ENCODE measurements around the gene PAM. TPM values are rescaled to one million over a fixed set of nuclear protein-coding genes. Genes with fewer than 3 reads are reported as not detected.

The PAM gene
- total and polyA plus RNA-seq, 3 donors from 2014 or later = 65.5 to 92.5 (median 77.5) TPM

DNA sequence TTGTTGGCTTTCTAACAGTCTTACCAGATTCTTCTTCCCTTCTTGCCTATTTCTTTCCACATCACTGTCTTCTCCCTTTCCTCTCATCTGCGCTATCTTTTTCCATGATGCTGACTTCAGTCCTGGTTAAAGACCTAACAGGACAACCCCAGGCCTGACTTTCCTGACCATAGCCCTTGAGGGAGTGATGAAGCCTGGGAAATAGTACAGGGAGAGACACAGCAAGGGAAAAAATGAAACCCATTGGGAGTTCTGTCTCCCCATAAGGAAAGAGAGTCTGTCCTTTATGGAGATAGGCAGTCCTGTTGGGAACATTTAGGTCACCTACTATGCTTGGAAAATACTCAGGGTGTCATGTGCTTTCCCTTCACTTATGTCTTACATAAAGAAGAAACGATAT, 272.2 kb downstream of the PAM start:
- H3K27me3 ChIP-seq = no peaks in the 10 kb centered on the region
- no peaks in the 10 kb centered on the region for H3K36me3 ChIP-seq (ENCODE audit: low read depth, missing control alignments)
- no peaks in the 10 kb centered on the region for H3K9me3 ChIP-seq
- no peak for DNase-seq
- WGBS, 2 donors = 54 to 63% methylated on average over 2 of the region's 2 CpGs
- no peak overlapping the region for H3K27ac ChIP-seq
- H3K4me1 ChIP-seq = no peaks in the 10 kb centered on the region
- no peak for TF ChIP-seq POLR2A (IDR thresholded peaks at IDR 0.05)
- TF ChIP-seq, protein P1, sequence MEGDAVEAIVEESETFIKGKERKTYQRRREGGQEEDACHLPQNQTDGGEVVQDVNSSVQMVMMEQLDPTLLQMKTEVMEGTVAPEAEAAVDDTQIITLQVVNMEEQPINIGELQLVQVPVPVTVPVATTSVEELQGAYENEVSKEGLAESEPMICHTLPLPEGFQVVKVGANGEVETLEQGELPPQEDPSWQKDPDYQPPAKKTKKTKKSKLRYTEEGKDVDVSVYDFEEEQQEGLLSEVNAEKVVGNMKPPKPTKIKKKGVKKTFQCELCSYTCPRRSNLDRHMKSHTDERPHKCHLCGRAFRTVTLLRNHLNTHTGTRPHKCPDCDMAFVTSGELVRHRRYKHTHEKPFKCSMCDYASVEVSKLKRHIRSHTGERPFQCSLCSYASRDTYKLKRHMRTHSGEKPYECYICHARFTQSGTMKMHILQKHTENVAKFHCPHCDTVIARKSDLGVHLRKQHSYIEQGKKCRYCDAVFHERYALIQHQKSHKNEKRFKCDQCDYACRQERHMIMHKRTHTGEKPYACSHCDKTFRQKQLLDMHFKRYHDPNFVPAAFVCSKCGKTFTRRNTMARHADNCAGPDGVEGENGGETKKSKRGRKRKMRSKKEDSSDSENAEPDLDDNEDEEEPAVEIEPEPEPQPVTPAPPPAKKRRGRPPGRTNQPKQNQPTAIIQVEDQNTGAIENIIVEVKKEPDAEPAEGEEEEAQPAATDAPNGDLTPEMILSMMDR (IDR thresholded peaks at IDR 0.05) = no peak
- no peak overlapping the region for H3K4me3 ChIP-seq
- intact Hi-C loops (cut with DNase I; ENCODE audit: low total_unique reads) = no loop called here

DNA sequence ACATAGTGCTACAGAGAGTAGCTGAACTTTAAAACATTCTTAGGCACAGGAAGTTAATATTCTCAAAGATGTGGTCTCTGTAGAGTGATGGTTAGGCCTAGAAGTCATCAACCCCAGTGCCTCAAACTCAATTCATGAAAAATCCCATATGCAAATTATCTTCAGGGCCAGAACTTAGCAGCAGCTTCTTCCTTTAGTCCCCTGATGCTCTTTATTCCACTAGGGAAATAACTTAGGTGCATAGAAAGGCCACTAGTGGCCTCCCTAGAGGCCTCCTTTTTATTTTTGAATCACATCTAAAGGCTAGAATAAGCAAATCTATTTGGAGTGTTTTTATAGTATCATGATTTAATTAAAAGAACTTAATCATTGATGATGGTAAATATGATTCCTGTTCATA, 276.5 kb downstream of the PAM start:
- TF ChIP-seq POLR2A (IDR thresholded peaks at IDR 0.05) = no peak
- TF ChIP-seq, protein P1 (IDR thresholded peaks at IDR 0.05) = peak in 1 of 3 experiments; percentile 11
- intact Hi-C loops (cut with DNase I; ENCODE audit: low total_unique reads) = no loop called here
- H3K36me3 ChIP-seq (ENCODE audit: low read depth, missing control alignments) = no peaks in the 10 kb centered on the region

DNA sequence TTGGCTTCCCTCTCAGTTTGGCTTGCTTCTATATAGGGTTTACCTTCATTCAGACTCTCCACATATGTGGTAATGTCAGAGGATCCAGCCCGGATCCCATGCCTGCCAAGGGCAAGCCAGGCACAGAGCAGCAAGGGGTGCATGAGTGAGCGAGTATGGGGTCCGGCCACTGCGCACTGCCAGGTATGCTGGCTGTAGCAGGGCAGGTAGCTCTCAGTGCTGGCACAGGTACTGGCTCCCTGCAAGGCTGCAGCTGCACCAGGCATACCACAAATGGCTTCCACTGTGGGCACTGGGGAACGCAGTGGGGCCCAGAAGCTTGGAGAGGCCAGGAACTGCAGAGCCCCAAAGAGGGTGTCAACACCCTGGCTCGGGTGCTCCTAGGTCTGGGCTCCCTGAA, 278.6 kb downstream of the PAM start:
- Histone ChIP-seq H3K4me3 (no peak overlapping the region), H3K36me3 (ENCODE audit: low read depth, missing control alignments) (no peaks in the 10 kb centered on the region), H3K4me1 (no peaks in the 10 kb centered on the region), H3K9me3 (no peaks in the 10 kb centered on the region), H3K27me3 (no peaks in the 10 kb centered on the region), H3K27ac (no peak overlapping the region)
- DNase-seq = no peak
- WGBS, 2 donors = 94 to 98% methylated on average over 6 of the region's 6 CpGs
- TF ChIP-seq, protein P1 (IDR thresholded peaks at IDR 0.05) = no peak
- no peak for TF ChIP-seq POLR2A (IDR thresholded peaks at IDR 0.05)
- intact Hi-C loops (cut with DNase I; ENCODE audit: low total_unique reads) = no loop called here

More for the DNA sequence above, 276.5 kb downstream of the PAM start:
- H3K4me3 ChIP-seq = no peak overlapping the region
- no peak overlapping the region for H3K27ac ChIP-seq
- H3K4me1 ChIP-seq = no peaks in the 10 kb centered on the region
- no peaks in the 10 kb centered on the region for H3K9me3 ChIP-seq
- no peaks in the 10 kb centered on the region for H3K27me3 ChIP-seq
- no peak for DNase-seq

DNA sequence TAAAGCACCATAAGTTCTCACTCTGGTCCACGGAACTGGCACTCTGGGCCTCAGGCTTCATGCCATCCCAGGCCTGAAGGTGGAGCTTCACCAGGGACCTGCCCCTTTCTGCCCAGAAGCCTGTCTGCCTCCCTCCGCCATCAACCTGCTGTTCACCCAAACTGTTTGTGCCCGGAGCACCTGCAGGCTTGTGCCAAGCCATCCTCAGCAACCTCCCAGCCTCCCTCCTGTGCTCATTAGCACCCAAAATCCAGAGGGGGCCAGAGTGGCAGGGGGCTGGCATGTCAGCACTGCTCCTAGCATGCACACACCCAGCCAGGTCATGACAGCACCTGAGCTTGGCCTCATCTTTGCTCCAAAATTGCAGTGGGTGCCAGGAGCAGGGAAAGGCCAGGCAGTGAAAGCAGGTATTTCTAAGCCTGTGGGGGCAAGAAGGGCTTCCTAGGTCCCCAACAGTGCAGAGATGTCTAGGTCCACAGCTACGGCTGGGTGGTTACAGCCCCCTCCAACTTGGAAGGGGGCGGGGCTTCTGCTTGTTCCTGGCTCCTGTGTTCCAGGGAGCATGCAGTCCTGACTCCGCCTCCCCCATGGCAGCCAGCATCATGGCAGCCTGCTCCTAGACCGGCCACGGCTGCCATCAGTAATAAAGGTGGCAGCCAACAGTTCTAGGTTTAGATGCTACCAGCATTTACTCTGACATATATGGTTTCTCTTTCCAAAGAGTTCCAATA, 279.7 kb downstream of the PAM start:
- H3K27ac ChIP-seq = no peak overlapping the region
- DNase-seq = no peak
- WGBS, 2 donors = 85 to 91% methylated on average over 3 to 8 of the region's 8 CpGs
- no peaks in the 10 kb centered on the region for H3K4me1 ChIP-seq
- H3K9me3 ChIP-seq = no peaks in the 10 kb centered on the region
- H3K36me3 ChIP-seq (ENCODE audit: low read depth, missing control alignments) = no peaks in the 10 kb centered on the region
- no peak overlapping the region for H3K4me3 ChIP-seq
- intact Hi-C loops (cut with DNase I; ENCODE audit: low total_unique reads) = no loop called here
- no peak for TF ChIP-seq POLR2A (IDR thresholded peaks at IDR 0.05)
- TF ChIP-seq, protein P1 (IDR thresholded peaks at IDR 0.05) = no peak
- H3K27me3 ChIP-seq = no peaks in the 10 kb centered on the region

DNA sequence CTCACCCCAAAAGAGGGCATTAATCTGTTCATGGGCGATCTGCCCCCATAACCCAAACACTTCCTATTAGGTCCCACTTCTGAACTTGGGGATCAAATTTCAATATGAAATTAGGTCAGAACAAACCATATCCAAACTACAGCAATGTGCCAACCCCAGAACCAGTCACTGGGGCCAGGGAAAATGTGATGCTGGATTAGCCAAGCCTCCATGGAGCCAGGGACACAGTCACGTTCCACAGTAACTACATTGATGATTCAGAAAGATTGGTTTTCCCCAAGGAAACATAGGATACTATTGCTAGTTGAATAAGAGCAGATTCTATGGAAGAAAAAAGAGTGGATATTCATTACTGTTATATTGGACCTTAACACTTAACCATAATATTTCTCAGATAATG, 280.6 kb downstream of the PAM start:
- intact Hi-C loops (cut with DNase I; ENCODE audit: low total_unique reads) = no loop called here
- H3K27ac ChIP-seq = no peak overlapping the region
- no peaks in the 10 kb centered on the region for H3K4me1 ChIP-seq

More for the DNA sequence above, 280.6 kb downstream of the PAM start:
- no peak for DNase-seq
- Histone ChIP-seq H3K4me3 (no peak overlapping the region), H3K27me3 (no peaks in the 10 kb centered on the region), H3K9me3 (no peaks in the 10 kb centered on the region), H3K36me3 (ENCODE audit: low read depth, missing control alignments) (no peaks in the 10 kb centered on the region)
- WGBS, 2 donors = 43 to 58% methylated on average over 2 of the region's 2 CpGs
- TF ChIP-seq, protein P1 (IDR thresholded peaks at IDR 0.05) = no peak
- no peak for TF ChIP-seq POLR2A (IDR thresholded peaks at IDR 0.05)

Data from testis (tissue), 3 donors.